Measurements from ENCODE around the gene COL15A1.

The COL15A1 gene

DNA sequence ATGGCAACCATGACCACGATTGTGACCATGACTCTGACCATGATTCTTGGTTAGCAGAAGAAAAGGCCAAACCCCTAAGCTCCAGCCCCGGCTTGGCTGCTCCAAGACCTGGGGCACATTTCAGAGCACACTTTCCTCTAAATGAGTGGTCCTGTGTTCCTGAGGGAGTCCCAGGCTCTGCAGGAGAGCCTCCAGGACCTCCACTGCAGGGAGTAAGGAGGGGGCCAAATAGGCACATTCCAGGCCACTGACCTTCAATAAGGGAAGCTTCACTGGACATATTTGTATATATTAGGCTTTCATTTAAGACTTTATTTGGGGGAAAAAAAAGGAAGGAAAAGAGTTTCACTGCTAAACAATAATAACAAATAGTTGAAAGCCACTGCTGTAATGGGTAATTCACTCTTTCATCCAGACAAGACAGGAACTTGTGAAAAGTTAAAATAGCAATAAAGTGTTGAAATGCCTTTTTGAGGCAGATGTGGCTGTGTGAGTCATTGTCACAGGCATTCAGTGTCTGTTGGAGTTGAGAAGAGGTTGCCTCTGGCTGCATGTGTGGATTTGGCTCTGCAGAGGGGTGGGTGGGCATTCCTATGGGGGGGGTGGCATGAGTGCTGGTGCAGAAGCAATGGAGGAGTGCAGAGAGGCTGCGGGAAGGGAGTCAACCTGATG, 97.3 kb downstream of the COL15A1 start:
- peak; percentile 85 for DNase-seq

DNA sequence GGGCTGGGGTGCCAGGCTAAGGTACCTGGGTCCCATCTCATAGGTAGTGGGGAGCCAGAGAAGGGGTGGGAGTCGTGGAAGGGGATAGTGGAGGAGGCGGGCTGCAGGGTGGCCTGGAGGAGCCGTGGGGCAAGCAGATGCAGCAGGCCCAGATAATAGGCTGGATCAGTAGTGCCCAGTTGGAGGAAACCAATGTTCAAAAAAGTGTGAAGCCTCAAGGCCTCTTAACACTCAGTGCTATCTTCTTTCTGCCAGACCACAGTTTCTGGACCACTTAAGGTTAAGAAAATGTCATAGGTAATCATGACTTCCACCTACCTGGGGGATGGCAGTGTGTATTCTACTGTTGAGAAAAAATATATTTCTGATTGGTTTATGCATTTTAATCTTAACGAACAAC, 97.9 kb downstream of the COL15A1 start:
- DNase-seq, result no peak

DNA sequence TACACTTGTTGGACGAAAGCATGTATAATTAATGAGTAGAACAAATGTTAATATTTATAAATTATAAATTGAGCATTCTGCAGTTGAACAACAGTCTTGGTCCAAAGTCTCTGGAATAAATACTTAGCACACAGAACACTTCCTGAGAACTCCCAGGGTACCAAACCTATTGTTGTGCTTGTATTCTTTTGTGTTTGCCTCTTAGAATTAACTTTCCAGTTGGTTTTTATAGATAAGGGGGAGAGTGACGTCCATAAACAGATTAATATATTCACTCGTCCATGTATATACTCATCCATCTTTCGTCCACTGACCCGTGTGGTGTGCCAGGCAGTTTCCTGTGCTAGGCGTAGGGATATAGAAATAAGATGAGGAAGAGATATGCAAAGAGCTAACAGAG, 98.9 kb downstream of the COL15A1 start:
- no peak for DNase-seq

DNA sequence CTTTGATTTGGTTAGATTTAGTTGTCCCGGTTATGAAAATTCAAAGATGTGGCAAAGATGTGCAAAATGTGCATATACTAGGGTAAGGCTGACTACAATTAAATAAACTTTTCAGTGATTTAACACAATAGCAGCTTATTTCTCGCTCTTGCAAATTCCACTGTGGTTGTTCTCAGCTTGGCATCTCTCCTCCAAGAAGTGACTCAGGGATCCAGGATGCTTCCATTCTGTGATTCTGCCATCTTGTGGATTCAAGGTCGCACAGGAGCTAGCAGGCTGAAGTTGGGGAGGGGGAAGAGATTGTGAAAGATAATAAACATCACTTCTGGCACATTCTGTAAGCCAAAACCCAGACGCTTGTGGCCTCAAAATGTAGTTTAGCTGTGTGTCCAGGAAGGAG, 101.1 kb downstream of the COL15A1 start:
- no peak for DNase-seq

DNA sequence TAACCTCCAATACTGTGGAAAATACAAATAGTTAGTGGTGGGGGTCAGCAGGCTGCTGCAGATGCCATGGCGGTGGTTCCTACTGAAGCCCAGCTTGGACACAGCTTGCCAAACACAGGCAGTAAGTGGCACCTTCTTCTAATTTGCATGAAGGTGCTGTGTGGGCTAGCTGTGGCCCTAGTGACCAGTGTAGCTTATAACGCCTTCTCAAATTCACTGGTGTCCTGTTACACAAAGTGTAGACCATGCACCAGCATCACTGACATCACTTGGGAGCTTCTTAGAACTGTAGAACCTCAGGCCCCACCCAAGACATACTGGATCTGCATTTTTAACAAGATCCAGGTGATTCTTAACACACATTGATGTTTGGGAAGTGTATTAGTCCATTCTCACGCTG, 102.4 kb downstream of the COL15A1 start:
- DNase-seq, result no peak

DNA sequence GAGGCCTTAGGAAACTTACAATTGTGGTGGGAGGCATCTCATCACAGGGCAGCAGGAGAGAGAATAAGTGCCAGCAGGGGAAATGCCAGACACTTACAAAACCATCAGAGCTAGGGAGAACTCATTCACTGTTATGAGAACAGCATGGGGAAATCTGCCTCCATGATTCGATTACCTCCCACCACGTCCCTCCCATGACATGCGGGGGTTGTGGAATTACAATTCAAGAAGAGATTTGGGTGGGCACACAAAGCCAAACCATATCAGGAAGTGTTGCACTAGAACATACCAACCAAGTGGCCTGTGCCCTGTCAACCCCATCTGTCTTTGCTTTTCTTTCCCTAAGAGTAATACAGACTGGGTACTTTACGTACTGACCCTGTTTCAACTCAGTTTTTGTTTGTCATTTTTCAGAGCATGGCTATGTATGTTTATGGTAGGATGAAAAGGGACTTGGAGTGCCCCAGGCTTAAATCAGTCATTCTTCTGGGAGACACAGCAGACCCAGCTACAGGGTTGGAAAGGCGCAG, 102.9 kb downstream of the COL15A1 start:
- DNase-seq, result no peak

DNA sequence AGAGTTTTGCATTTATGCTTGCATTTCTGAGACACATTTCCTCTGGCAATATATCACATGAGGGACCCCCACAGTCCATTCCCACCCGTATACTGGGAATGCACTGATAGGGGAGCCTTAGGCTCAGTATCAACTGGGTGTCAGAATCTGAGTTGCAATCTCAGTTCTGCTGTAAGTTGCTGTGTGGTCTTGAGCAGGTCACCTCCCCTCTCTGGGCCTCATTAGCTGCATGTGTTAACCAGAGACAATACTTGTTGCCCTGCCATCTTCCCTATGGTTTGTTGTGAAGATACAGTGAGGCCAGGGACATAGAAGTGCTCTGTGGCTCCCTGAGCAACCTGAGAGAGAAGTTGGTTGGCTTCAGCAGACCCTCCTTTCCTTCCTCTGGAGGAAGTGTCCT, 105.5 kb downstream of the COL15A1 start:
- no peak for DNase-seq

DNA sequence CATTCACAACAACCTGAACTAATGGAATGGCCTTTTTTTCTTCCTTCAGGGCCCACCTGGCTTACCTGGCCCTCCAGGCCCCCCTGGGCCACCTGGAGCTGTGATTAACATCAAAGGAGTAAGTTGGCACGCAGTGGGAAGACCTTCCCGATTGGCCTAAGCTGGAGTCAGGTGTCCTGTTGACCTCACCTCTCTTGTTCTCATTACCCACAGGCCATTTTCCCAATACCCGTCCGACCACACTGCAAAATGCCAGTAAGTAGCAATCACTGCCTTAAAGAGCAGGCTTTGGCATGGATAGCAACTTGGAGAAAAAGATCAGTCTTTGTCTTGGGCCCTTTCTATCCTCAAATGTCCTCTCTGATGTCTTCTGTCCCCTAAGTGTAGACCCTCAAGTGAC, 105.9 kb downstream of the COL15A1 start:
- no peak for DNase-seq

DNA sequence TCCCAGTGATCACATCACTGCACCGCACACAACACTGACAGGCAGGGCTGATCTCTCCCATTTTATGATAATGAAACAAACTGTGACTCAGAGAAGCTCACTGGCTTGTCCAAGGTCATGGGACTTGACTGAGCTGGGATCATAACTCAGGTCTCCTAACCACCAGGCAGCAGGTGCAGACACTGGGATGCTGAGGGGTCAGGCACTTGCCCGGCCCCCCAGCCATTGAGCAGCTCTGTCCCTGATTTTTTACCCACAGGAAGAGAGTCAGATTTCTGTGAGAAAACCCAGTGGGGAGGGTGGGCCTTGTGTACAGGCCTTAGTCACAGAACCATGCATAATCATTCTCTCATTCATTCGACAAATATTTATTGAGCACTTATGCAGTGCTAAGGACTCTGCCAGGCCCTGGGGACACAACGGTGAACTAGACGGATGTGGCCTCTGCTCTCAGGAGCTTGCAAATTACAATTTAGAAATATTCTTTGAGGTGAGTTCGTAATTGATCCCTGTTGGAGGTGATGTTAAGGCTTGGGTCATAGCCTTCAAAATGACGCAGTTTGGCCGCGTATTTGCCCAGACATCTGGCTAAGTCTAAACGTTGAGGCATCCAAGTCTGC, 106.7 kb downstream of the COL15A1 start:
- DNase-seq, result peak; percentile 36

DNA sequence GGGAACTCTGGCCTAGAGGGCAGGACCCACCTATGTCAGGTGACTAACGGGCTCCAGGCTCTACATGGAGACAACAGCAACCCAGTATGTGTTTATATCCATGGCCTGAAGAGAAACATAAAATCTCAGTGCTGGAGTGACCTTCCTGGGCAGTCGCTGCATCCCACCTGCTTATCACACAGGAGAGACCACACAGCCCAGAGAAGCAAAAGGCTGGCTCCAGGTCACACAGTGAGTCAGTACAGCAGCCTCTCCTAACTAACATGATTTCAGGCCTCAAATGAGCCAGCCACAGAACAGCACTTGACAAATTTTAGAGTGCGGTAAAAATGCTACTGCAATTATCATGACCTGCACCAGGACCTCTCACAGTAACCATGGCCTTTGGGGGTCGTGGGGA, 107.2 kb downstream of the COL15A1 start:
- DNase-seq, result no peak

DNA sequence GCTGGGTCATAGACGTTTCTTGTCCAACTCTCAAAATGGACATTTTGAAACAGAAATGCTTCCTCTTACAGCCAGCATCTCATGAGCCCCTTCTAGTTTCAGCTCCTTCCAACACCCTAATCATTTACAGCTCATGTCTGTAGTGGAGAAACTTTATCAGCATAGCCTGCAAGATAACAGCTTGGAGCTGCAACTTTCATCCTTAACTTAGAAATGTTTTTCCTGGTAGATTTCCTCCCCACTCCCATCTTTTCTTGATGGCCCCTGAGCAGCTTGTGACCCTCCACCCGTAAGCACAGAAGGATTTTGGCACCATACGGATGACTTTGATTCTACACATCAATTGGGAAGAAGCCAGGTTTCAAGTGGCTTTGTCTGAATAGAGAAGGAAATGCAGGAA, 107.7 kb downstream of the COL15A1 start:
- DNase-seq, result no peak

DNA sequence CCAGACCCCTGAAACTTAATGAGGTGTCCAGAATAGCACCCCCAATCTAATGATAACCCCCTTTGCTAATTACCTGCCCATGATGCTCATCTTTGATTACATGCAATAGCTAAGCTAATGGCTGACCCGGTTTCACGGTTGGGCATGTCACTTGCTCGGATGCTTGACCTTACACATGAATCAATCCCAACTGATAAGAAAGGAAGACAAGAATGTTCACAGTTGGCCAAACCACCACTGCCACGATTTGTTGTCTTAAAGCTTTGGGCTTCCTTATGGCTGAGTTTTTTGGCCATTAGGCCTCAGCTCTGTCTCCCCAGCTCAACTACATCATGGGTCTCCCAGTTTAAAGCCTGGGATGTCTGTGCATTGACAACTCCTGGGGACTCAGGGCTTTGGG, 108.1 kb downstream of the COL15A1 start:
- no peak for DNase-seq

DNA sequence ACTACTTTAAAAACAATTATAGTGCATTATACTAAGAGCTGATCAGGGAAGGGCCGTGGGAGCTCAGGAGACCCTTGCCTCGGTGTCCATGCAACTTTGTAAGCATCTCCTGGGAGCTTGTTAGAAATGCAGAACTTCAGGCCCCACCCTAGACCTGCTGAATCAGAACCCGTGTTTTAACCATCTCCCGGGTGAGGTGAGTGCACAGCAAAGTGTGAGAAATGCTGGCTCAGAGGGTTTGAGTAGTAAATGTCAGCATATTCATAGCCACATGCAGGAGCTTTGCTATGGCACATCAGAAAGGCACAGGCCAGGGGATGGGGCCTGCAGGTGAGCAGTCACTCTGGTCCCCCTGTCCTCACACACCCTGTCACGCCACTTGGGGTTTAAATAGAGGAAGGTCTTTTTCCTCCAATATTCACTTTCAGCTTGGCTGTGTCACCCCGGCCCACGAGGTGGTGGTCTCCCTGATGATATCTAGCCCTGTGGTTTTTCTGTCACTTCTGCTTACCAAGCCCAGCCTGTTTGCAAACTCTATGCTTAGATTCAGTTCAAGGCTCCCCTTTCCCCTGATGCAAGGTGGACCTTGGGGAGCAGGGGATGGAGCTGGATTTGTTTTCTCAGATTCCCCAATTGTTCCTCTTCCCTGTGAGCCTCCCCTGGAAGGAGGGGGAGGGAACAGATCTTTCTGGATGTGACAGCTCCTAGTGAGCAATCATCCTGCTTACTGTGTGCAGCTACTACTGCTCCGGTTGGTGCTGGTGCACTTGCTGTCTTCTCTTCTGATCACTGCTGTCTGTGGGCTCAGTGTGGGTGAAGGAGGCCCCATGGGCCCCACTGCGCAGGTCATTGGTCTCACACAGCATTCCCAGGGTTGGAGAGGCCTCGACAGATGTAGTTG, 109.4 kb downstream of the COL15A1 start:
- no peak for DNase-seq

DNA sequence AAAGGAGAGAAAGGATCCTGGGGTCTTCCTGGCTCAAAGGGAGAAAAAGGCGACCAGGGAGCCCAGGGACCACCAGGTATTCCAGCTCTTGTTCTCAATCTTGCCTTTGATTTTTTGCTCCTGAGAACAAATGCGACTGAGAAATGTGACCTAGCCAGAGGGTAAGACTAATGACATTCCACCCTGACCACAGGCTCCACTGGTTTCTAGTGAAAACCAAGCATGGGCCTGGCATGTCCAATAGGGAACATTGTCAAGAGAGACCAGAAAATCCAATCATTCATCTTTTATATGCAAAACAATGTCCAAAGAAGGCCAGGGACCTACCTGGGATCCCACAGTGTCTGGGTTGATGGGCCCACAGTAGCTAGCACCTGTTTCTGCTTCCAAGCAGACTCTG, 110.9 kb downstream of the COL15A1 start:
- no peak for DNase-seq

DNA sequence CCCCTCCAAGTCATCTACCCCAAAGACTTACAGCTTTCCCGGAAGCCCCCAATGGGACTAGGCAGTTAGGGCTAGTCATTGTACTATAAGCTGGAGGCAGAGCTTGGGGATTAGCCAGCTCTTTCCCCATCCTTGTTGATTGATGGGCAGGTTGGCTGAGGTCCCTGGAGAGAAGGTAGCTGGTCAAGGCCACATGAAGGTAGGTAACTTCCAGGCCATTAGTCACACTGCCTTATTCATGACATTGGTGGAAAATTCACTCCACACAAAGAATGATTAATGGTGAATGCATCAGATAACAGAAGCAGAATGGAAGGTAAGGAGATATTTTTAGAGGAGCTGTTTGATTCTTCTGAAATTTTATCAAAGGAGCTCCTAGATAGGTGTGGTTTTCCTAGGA, 111.7 kb downstream of the COL15A1 start:
- DNase-seq, result no peak

DNA sequence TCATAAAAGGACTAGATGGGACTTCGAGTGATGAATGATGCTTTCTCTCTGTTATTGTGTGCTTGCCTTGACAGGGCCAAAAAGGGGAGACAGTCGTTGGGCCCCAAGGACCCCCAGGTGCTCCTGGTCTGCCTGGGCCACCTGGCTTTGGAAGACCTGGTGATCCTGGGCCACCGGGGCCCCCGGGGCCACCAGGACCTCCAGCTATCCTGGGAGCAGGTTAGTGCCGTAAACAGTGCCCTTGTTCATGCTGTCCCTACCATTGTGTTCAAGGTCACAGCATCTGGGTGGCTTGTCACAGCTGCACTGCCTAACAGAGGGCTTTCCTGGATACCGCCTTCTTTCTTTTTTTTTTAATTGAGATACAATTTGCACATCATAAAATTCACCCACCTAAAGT, 112.5 kb downstream of the COL15A1 start:
- no peak for DNase-seq

DNA sequence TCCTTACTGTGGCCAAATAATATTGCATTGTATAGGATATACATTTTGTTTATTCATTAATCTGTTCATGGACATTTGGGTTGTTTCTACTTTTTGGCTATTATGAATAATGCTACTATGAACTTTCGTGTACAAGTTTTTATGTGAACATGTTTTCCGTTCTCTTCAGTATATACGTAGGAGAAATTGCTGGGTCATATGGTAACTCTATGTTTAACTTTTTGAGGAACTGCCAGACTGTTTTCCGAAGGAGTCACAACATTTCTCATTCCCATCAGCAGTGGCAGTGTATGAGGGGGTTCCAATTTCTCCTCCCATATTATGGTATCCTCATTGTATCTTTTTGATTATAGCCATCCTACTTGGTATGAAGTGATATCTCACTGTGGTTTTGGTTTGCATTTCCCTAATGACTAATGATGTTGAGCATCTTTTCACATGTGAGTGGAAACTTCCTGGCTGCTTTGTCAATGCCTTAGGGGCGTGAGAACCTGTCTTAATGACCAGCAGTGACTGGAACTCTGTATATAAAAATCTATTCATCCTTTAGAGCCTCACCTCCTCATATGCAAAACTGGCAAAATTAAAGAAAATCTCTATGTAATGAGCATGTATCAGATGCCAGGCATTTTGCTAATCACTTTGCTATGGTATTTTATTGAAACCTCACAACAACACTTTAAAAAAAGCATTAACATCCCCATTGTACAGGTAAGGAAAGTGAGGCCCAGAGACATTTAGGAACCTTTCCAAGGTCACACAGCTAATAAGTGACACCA, 113.4 kb downstream of the COL15A1 start:
- DNase-seq, result peak; percentile 76

DNA sequence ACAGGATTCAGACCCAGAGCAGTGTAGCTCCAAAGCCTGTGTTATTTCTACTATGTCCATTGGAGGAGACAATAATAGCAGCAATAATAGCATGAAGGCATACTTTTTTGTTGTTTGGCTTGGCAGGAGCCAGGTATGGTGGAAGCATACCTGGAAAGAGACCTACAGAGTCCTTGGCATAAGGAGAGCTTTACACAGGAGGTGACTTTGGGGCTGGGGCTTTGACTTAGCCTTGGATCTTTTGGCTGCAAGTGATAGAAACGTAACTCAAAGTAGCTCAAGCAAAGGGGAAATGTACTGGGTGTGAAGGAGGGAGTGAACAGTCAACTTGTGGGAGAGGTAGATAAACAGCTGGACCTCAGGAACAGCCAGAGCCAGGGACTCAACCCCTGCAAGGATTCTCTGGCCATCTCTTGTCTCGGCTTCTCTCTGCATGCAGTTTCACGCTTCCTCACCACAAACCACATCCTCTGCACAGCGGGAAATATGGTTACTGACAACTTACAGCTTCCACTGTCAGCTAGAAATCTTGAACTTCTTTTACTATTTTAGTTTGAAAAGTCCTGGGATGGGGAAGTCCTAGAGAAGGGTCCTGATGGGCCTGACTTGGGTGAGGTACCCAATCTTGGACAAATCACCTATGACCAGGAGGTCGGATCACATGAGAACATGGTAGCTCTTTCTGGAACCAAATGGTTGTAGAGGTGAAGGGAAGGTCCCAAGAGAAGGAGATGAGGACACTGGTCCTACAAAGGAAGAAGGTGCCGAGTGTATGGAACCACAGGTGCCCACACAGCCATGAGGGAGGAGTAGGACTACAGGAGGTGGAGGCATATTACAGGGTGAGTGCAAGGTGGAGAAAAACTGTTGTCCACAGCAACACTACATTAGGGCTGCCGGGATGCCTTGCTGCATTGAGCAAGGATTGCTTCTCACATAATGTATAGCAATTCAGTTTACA, 114.2 kb downstream of the COL15A1 start:
- DNase-seq, result peak; percentile 67

DNA sequence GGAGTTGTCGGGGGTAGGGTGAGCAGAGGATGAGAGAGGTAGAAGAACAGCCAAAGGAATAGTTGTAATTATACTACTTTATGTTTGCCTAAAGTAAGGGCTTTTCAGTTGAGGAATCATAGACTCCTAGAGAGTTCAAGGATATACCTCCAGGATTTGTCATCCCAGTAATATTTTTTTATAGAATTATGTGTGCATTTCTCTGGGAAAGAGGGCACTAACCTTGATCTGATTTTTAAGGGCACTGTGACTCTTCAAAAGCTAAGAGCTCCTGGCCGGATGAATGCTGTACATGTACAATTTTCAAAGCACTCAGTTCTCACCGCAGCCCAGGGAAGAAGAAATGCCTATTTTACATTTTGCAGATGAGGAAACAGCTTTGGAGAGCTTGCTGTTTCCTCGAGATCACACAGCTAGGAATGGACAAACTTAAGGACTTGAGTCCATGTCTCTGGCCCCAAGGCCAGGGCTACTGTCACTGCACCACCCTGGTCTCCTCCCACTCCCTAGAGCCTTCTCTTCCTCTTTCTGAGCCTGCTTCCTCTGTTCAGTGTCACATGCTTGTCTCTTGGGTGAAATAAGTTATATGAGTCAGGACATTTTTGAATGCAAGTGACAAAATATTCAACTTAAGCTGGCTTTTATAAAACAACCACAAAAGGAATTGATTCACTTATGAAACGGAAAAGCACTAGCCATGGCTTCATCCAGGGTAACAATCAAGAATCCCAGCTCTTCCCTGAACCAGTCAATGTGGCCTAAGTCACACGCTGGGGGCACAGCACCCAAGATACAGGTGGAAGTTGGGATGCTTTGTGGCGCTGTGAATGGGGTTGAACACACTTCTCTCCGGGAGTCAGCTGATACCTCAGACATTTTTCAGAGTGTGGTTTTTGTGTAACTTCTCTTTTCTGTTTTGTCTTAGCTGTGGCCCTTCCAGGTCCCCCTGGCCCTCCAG, 115.5 kb downstream of the COL15A1 start:
- DNase-seq, result no peak

DNA sequence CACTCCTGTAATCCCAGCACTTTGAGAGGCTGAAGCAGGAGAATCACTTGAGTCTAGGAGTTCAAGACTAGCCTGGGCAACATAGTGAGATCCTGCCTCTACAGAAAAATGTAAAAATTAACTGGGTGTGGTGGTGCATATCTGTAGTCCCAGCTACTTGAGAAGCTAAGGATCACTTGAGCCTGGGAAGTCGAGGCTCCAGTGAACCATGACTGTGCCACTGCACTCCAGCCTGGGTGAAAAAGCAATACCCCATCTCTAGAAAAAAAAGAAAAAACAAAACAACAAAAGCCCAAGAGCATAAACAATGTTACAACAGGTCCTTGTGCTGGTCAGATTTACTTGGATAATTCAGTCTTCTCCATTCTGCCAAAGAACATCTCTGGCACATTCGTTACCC, 116.9 kb downstream of the COL15A1 start:
- DNase-seq, result no peak

DNA sequence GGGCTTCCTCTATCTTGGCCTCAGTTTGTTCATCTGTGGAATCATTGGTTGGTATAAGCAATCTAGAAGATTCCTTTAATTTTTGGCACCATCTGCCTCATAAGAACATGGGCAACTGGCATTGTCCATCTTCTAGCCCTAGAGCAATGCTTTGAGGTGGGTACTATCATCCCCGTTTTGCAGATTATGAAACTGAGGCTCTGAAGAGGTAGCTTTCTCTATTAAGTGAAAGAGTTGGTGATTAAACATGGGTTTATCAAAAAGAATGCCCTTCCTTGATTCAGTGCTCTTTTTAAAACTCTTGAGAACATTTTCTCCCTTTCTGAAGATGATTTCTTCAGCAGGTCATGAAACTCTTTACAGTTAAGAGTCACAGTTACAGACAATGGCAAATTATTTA, 118.8 kb downstream of the COL15A1 start:
- no peak for DNase-seq

Data from HCEC 1CT (cell line).